ENCODE data around the gene EXOSC10.

- TF ChIP-seq GATA2 (IDR thresholded peaks at IDR 0.05; ENCODE audit: low read depth, low read length): no peak
- TF ChIP-seq GATA3 (IDR thresholded peaks at IDR 0.05; ENCODE audit: low read depth, low read length): no peak
These were observed 15.3 kb upstream of the EXOSC10 start for GRCh38 chr1:11114966-11115365.
